B cell (primary cell): ENCODE results near the gene PGLYRP1. TPM values are rescaled to one million over a fixed set of nuclear protein-coding genes. Genes with fewer than 3 reads are reported as not detected.

ENCODE experiments used
- ATAC-seq: fragments of 200-7000 bp; cut with Tn5 transposase; one replicate; pipeline ENCODE4 v1.10.0; 2021; ENCODE audit warnings: low read depth, mild to moderate bottlenecking, moderate number of reproducible peaks, moderate library complexity
- CTCF ChIA-PET: fragments of 350-600 bp; sonication (Branson Sonifier 250); formaldehyde crosslinking; loops from one replicate; lab custom pipeline; 2021; ENCODE audit warnings: antibody characterized with exemption, inconsistent platforms; lab: Charles Lee
- POLR2A ChIA-PET: fragments of 350-600 bp; sonication (Branson Sonifier 250); formaldehyde crosslinking; loops from one replicate; lab custom pipeline; 2021; ENCODE audit warnings: antibody characterized with exemption; lab: Charles Lee
- DNase-seq: peaks from one replicate; pipeline ENCODE4 v3.0.0; 2013
- H2AFZ ChIP-seq: 2 replicates; pipeline ENCODE4 v1.6.1; 2012; ENCODE audit warnings: mild to moderate bottlenecking, low read depth, low read length; ENCODE audit not compliant: insufficient read depth, poor library complexity, severe bottlenecking
- H3K27ac ChIP-seq, 2 donors: 1 replicate in 1 of 2; 2 replicates in 1 of 2; pipeline ENCODE4 v1.5.1; 2012 to 2013; ENCODE audit warnings: low read length in 2 of 2, mild to moderate bottlenecking in 2 of 2, moderate library complexity in 1 of 2
- H3K27me3 ChIP-seq, 4 experiments: fragments of 200-600 bp in 1 of 4; sonication (generic) in 1 of 4; replicated peaks in 1 of 4; 1 replicate in 2 of 4; 2 replicates in 2 of 4; pipeline versions ENCODE4 v1.6.1 to v1.7.0; 2013 to 2016; ENCODE audit warnings: low read length in 3 of 4, mild to moderate bottlenecking in 2 of 4, mixed read lengths in 1 of 4, moderate library complexity in 1 of 4; ENCODE audit not compliant: insufficient read depth in 4 of 4, control insufficient read depth in 3 of 4; ENCODE audit errors: control extremely low read depth in 1 of 4
- H3K36me3 ChIP-seq, 2 experiments: replicated peaks in 1 of 2; 1 replicate in 1 of 2; 2 replicates in 1 of 2; pipeline versions ENCODE4 v1.6.1 to v1.7.1; 2013; ENCODE audit warnings: low read length in 1 of 2; ENCODE audit not compliant: insufficient read depth in 2 of 2, control insufficient read depth in 1 of 2; ENCODE audit errors: control extremely low read depth in 1 of 2, extremely low read depth in 1 of 2
- H3K4me1 ChIP-seq, 2 donors: fragments of 200-600 bp in 1 of 2; sonication (generic) in 1 of 2; 1 replicate in 1 of 2; 2 replicates in 1 of 2; pipeline versions ENCODE4 v1.5.1 to v1.6.1; 2013 to 2017; ENCODE audit warnings: low read length in 2 of 2; ENCODE audit not compliant: control insufficient read depth in 2 of 2, insufficient read depth in 2 of 2
- H3K4me2 ChIP-seq: replicated peaks from 2 replicates; pipeline ENCODE3; 2012; ENCODE audit warnings: mild to moderate bottlenecking, low read depth, low read length; ENCODE audit not compliant: poor library complexity, severe bottlenecking
- H3K4me3 ChIP-seq, 5 experiments: fragments of 200-600 bp in 1 of 5; sonication (generic) in 1 of 5; 1 replicate in 3 of 5; 2 replicates in 2 of 5; pipeline versions ENCODE4 v1.5.1 to v1.7.0; 2011 to 2016; ENCODE audit warnings: low read length in 4 of 5, mild to moderate bottlenecking in 4 of 5, low read depth in 2 of 5, control low read depth in 1 of 5, moderate library complexity in 1 of 5; ENCODE audit not compliant: insufficient read depth in 1 of 5; ENCODE audit errors: control extremely low read depth in 1 of 5, extremely low read depth in 1 of 5
- H3K79me2 ChIP-seq: fragments of 200-600 bp; sonication (generic); one replicate; pipeline ENCODE4 v1.6.0; 2016; ENCODE audit warnings: low read length; ENCODE audit not compliant: control insufficient read depth, insufficient read depth
- H3K9ac ChIP-seq: fragments of 200-600 bp; sonication (generic); 2 replicates; pipeline ENCODE4 v1.6.1; 2017; ENCODE audit warnings: mild to moderate bottlenecking, low read length, moderate library complexity
- H3K9me3 ChIP-seq, 3 donors: one replicate each; pipeline versions ENCODE4 v1.6.1 to v1.7.1; 2013; ENCODE audit warnings: low read length in 2 of 3; ENCODE audit not compliant: control insufficient read depth in 2 of 3, insufficient read depth in 1 of 3; ENCODE audit errors: control extremely low read depth in 1 of 3
- H4K20me1 ChIP-seq: 2 replicates; pipeline ENCODE4 v1.6.0; 2012; ENCODE audit warnings: mild to moderate bottlenecking, low read length; ENCODE audit not compliant: insufficient read depth, control insufficient read depth, poor library complexity, severe bottlenecking
- H3K27ac Mint-ChIP-seq: one replicate; pipeline ENCODE4 v1.8.0; 2021; ENCODE audit warnings: mixed read lengths
- H3K27me3 Mint-ChIP-seq: one replicate; pipeline ENCODE4 v1.8.0; 2021; ENCODE audit warnings: mixed read lengths
- H3K4me1 Mint-ChIP-seq: one replicate; pipeline ENCODE4 v1.8.0; 2021; ENCODE audit warnings: mixed read lengths
- H3K4me3 Mint-ChIP-seq: one replicate; pipeline ENCODE4 v1.8.0; 2021; ENCODE audit warnings: mixed read lengths
- H3K9me3 Mint-ChIP-seq: one replicate; pipeline ENCODE4 v1.8.0; 2022; ENCODE audit warnings: mixed read lengths; ENCODE audit not compliant: insufficient read depth
- EZH2 ChIP-seq: IDR thresholded peaks from 2 replicates; pipeline ENCODE4 v1.6.1; 2012; ENCODE audit warnings: borderline replicate concordance, low read depth, mild to moderate bottlenecking, moderate library complexity, low read length; ENCODE audit not compliant: insufficient read depth, poor library complexity, severe bottlenecking
- WGBS: methylation state at CpG from one replicate; pipeline ENCODE4 v1.1.5; 2013; ENCODE audit warnings: missing lambda C conversion rate; ENCODE audit not compliant: insufficient coverage; 5-methylcytosine and 5-hydroxymethylcytosine counted together
- intact Hi-C: fragments of 100-400 bp; cut with micrococcal nuclease; formaldehyde crosslinking; loops from one replicate; pipeline ENCODE4 v1.10.0; 2022
- polyA plus RNA-seq: library from polyadenylated mRNA; depleted of rRNA; stranded (reverse); fragments of >200 nt; gene quantifications from 2 replicates; pipeline ENCODE4 v1.2.3, GENCODE V29; 2012
- total RNA-seq, 2 donors: library from RNA; stranded (reverse); fragments of 120-200 nt in 1 of 2; gene quantifications; 1 replicate in 1 of 2; 2 replicates in 1 of 2; pipeline versions ENCODE4 v1.2.3 to v1.2.4, GENCODE V29; 2013 to 2022
- TF ChIP-seq, protein P1 (sequence below): fragments of 200-600 bp; IDR thresholded peaks from one replicate; pipeline ENCODE4 v1.8.0; 2022; ENCODE audit warnings: antibody characterized with exemption, mild to moderate bottlenecking

Gene PGLYRP1
- total and polyA plus RNA-seq, 2 donors (not counting 1 experiment from before 2014, with no cell fraction given) = not detected

DNA sequence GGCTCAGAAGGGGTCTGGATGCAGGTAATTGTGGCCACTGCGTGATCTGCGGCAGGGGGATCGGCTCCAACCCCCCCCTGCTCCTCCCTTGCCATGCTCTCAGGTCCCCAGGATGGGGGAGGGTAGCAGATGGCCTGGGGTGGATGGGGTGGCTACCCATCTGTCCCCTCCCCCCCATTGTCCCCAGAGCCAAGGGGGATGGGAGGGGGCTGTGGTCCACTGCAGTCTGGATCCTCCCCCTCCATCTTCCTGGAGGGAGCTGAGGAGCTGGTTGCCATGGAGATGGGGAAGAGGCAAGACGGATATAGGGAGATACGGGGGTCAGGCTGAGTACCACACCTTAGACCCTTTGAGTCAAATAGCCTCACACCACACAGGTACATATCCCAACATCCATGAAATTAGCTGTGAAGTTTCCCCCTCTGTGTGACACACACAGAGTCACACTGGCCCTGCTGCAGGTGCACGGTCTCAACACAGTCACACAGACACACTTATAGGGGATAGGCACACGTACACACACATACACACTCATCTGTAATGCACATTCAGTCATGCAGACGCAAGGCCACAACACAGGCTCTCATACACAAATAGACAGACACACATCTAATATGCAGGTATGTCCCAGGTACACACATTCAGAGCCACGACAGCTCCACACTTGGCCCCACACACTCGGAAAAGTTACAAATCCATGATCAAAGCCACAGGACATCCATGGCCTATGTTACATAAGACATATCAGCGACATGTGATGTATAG lies 47.4 kb downstream of the PGLYRP1 start:
- Histone ChIP-seq H3K79me2 (no peaks in the 10 kb centered on the region), H3K4me2 (no peak overlapping the region), H4K20me1 (no peaks in the 10 kb centered on the region), H3K4me3 (no peak overlapping the region), H3K27ac (no peak overlapping the region), H3K4me1 (peaks cover 26 to 30% of the 10 kb centered on the region in 2 donors), H3K27me3 (peaks cover 0 to 65% (median 34%) of the 10 kb centered on the region in 4 experiments), H2AFZ (no peak overlapping the region), H3K9me3 (peaks cover 0 to 35% (median 3%) of the 10 kb centered on the region in 3 donors), H3K36me3 (no peaks in the 10 kb centered on the region), H3K9ac (no peak overlapping the region)
- Mint-ChIP-seq H3K27me3 (peaks cover 64% of the 10 kb centered on the region), H3K4me1 (peaks cover 18% of the 10 kb centered on the region), H3K9me3 (no peaks in the 10 kb centered on the region), H3K27ac (no peak overlapping the region), H3K4me3 (no peak overlapping the region)
- TF ChIP-seq EZH2 = no peak
- TF ChIP-seq, protein P1, sequence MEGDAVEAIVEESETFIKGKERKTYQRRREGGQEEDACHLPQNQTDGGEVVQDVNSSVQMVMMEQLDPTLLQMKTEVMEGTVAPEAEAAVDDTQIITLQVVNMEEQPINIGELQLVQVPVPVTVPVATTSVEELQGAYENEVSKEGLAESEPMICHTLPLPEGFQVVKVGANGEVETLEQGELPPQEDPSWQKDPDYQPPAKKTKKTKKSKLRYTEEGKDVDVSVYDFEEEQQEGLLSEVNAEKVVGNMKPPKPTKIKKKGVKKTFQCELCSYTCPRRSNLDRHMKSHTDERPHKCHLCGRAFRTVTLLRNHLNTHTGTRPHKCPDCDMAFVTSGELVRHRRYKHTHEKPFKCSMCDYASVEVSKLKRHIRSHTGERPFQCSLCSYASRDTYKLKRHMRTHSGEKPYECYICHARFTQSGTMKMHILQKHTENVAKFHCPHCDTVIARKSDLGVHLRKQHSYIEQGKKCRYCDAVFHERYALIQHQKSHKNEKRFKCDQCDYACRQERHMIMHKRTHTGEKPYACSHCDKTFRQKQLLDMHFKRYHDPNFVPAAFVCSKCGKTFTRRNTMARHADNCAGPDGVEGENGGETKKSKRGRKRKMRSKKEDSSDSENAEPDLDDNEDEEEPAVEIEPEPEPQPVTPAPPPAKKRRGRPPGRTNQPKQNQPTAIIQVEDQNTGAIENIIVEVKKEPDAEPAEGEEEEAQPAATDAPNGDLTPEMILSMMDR = no peak
- ATAC-seq = no peak
- WGBS = 85% methylated on average over 7 of the region's 11 CpGs
- POLR2A ChIA-PET = no interaction called here
- no peak for DNase-seq
- CTCF ChIA-PET = interaction anchor here (1.3 kb wide), 1 partner anchor 14 kb away, joined by 4 read pairs; no protein-coding TSS in a partner anchor
- intact Hi-C loops = no loop called here
